GM18520 (cell line): ENCODE results near the gene FRAT1.
A peak's percentile ranks its signal among the peaks of the same experiment; 100 is the strongest.
"Not testable (repeated sequence)": the region's sequence is repeated elsewhere in the genome, so short reads cannot be mapped to it uniquely, and the experiment has no call there.

ENCODE experiments used
- ATAC-seq: cut with Tn5 transposase; IDR thresholded peaks from one replicate; pipeline ENCODE4 v1.9.1; 2021; ENCODE audit not compliant: unreplicated experiment

The FRAT1 gene

DNA sequence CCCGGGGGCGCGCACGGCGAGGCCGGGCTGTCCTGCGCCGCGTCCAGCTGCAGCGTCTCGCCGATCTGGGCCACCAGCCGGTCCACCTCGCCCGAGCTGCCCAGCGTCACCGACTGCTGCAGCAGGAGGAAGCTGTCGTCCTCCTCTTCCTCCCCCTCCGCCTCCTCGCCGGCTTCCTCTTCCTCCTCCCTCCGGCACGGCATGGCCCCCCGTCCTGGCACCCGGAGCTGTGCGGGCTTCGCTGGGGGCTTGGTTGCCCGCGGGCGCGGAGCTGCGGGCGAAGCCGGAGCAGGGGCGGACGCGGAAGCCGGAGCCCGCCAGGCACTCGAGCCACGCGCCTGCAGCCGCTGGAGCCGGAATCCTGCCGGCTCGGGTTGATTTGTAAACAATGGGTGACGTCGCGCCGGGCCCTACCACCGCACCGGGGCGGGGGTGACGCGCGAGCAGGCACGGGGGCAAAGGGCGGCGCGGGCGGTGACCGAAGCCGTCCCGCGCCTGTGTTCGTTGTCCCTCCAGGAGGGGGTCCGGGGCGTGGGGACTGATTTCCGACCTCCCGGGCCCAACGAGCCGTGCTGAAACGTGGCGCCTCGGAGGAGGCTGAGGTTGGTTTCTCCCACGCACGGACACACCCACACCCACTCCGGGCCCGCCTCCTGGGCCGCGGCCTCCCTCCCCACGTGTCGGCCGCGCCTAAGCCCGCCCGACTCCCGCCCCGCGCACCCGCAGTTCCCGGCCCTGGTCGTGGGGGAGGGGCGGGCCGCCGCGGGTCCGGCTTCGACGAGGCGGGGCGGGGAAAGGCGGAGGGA, 15.5 kb downstream of the FRAT1 start, which contains the start of gene FRAT2:
TSS of gene FRAT2 (minus strand) at position 360 of the 806 bp plus-strand sequence. CDS start at position 203, 157 bp downstream.
- peak; percentile 71 for ATAC-seq

DNA sequence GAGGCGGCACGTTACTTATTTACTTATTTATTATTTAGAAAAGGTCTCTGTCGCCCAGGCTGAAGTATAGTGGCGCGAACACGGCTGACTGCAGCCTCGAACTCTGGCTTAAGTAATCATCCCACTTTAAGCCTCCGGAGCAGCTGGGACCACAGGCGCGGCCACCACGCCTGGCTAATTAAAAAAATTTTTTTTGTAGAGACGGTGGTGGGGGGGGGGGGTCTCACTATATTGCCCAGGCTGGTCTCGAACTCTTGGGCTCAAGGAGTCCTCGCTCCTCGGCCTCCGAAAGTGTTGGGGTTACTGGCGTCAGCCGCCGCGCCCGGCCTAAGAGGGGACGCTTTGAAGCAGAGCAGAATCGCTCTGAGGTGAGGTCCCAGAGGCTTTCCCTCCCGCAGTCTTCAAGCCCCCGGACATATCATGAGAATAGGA, 16.1 kb downstream of the FRAT1 start:
- ATAC-seq: no peak

DNA sequence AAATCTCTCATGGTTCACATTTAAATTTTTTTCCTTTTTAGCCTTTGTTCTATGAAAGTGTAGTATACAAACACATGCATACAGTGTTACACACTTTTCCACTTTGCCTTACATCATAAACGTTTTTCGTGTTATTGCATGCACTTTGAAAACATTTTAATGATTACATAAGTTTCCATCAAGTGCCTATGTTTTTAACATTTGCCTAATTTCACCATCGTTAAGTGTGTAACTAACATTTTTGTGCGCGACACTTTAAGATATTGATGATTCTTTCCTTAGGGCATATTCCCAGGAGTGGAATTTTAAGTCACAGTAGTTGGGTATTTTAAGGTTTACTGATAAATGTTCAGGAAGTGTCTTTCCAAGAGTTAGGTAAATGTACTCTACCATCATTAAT, 16.9 kb downstream of the FRAT1 start:
- ATAC-seq: no peak

DNA sequence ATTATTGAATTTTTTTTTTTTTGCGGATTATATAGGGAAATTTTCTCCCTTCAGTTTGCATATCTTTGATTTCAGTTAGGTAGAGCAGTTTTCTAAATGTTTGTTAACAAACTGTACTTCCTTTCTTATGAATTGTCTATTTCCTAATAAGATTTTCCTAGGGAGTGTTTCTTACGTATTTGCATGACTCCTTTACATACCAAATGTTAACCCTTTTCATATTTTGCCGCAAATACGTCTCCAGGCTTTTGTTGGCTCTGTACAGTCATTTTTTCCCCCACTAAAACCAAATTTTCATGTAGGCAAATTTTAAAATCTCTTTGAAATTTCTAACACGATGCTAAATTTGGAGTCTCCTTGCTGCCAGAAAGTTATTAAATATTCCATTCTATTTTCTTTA, 17.4 kb downstream of the FRAT1 start:
- ATAC-seq: no peak

DNA sequence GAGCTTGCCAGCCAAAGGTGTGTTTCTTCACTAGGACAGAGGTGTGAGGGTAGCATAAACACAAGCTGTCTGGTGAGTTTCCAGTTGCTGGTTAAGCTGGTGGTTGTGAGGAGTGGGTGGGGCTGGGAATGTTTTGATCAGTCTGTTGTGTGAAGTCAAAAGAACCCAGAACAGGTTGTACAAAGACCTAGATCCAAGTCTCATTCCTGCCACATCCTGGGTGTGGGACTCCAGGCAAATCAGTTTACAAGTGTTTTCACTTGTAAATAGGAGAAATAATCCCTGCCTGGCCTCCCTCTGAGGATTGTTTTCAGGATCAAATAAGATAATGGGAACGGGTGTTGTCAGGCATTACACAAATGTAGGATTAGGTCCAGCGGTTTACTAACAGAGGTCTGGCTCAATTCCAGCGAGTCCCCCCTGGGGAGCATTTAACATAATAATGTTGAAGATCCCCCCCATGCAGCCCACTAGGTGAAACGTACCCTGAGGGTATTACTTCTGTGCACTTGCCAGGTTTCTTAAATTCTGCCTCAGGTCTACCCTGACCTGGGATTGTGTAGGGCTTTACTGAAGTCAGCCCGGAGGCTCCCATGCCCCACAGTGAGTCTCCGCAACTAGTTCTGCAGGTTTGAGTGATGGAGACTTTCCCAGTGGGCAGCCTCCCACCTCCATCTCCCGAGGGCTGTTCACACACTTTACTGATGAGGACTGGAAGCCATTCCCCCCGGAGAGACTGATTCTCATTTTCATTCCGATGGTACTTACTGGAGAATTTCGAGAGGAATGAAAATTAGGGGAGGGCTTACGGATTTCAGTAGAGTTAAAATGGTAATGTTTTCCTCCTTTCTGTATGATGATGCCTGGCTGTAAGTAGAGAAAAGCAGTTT, 18.1 kb downstream of the FRAT1 start:
- no peak for ATAC-seq

DNA sequence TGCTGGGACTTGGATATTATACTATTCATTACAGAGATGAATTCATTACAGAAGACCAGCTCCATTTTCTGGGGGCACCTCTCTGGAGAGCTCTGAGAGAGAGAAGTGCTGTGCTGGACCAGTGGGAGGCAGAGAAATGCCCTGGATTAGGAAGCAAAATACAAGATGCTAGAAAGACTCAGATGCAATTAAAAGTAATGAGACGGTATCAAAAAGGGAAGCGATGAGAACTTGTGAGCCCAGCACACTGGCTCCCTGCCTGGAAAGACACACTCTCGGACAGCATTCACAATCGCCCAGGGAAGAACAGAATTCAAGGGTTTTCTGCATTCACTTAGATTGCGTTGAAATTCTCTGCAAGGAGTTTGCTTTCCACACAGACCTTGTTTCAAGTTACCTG, 19.0 kb downstream of the FRAT1 start:
- no peak for ATAC-seq

DNA sequence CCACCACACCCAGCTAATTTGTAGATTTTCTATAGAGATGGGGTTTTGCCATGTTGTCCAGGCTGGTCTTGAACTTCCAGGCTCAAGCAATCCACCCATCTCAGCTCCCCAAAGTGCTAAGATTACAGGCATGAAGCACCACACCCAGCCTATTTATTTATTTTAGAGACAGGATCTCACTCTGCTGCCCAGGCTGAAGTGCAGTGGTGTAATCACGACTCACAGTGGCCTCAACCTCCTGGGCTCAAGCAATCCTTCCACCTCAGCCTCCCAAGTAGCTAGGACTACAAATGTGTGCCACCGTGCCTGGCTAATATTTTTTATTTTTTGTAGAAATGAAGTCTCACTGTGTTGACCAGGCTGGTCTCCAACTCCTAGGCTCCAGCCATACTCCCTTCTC, 22.3 kb downstream of the FRAT1 start:
- no peak for ATAC-seq

DNA sequence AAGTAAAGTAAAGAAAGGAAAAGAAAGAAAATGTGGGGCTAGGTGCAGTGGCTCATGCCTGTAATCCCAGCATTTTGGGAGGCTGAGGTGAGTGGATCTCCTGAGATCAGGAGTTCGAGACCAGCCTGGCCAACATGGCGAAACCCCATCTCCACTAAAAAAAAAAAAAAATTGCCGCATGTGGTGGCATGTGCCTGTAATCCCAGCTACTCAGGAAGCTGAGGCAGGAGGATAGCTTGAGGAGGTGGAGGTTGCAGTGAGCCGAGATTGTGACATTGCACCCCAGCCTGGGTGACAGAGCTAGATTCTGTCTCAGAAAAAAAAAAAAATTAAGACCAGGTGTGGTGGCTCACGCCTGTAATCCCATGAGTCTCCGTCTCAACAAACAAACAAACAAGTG, 24.6 kb downstream of the FRAT1 start:
- not testable (repeated sequence) for ATAC-seq

DNA sequence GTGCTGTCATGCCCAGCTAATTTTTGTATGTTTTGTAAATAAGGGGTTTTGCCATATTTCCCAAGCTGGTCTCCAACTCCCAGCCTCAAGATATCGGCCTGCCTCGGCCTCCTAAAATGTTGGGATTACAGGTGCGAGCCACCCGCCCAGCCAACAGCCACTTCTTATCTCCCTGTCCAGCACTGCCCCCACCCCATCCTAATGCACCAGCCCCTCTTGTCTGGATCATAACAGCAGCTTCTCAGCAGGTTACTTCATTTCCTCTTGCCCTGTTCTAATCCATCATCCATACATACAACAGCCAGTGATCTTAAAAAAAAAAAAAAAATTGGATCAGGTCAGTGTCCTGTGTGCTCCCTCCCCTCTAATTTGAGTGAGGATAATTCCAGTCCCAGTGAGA, 28.2 kb downstream of the FRAT1 start:
- ATAC-seq: no peak

DNA sequence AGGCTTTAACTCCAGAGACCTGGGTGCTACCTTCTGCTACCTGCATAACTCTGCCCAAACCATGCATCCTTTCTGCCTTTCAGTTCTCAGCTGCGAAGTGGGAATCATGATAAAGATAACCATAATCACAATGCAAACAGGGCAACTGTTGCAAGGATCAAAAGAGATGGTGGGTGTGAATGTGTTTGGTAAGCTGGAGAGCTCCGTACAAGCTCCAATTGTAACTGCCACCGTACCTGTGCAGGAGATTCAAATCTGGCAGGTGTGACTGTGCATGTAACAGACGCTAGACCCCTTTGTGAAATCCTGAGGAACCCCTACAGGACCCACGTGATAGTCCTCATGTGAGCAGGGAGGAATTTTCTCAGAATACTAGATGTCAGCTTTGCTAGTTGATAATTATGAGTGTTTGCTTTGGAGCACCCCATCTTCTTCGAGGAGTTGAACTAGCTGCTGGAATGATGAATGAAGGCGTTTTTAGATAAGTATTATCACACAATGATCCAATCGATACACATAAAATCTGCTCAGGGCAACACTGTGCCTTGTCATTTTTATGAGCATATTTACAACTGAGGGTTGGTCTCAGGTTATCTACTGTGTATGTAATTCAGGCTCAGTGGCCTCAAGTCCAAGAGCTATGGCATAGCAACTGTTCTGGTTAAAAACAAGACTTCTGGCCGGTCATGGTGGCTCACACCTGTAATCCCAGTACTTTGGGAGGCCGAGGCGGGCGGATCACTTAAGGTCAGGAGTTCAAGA, 30.9 kb downstream of the FRAT1 start:
- no peak for ATAC-seq

DNA sequence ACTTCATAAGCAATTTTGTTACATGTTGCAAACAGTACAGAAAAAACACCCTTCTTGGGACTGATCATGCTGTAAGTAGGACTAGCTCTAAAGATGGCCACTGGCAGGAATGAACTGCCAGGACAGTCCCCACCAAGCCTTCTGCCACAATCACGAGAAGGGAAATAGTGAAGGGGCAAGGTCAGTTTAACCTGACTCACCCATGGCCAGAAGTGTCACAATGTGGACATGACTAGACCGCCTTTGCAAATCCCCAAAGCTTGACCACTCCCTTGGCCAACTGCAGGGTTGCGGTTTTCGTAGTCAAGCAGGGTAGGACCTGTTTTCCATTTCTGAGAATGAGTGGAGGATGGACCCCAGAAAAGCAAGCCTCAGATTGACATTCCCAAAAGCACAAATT, 34.9 kb downstream of the FRAT1 start:
- no peak for ATAC-seq

DNA sequence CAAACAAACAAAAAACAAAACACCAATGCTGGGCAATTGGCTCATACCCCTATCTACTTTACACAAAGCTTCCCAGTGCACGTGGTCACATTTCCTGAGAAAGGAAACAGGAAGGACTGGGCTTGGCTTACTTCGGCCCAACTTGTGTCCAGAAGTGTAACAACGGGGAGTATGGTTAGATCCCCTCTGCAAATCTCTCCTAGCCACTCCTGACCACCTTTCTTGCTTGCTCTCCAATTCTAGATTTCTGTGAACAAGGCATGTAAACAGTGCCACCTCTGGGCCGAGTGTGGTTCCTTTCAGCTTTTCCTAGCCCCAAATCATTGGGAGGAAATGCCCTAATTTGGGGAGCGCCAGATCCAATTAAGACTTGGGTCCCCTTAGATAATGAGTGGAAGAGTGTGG, 36.5 kb downstream of the FRAT1 start:
- ATAC-seq: no peak

DNA sequence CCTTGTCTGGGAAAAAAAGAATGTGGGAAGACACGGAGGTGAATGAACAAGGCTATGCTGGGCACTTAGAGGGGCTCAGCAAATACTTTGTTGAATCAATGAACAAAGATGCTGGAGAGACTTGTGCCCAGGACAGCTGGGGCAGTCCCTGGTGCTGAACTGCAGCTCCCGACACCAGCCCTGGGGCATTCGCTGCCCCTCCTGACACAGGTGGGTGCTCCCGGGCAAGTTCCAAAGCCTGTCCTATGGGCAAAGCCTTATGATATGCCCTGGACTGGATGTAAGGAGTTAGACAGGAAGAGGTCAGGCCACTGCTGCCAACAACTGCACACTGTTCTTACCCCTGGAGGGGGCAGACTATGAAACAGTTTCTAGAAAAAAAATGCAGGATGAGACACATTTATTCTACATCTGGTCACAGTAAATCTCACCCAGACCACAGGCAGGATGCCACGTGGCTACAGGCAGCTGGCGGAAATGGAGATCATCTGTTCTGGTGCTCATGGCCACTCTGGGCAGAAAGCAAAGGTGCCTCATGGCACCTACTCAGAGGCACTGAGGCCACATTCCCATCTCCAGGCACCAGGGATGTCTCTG, 37.3 kb downstream of the FRAT1 start:
- ATAC-seq: no peak

DNA sequence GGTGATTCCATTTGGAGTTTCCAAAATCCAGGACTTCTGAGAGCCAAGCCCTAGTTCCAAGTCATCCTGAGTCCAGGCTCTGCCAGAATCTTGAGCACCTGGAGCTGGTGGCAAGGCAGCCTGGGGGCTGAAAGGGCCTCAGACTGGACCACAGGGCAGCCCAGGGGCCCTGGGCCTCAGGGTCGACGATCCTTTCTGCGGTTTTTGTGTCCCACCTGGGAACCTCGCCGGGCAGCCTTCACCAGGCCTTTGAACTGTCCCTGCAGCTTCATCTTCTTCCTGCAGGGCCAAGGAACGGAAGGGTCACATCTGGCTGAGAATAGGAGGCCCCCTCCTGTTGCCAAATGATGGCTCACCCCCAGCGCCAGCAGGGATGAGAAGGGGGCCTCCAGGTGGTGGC, 37.8 kb downstream of the FRAT1 start:
- ATAC-seq: no peak

DNA sequence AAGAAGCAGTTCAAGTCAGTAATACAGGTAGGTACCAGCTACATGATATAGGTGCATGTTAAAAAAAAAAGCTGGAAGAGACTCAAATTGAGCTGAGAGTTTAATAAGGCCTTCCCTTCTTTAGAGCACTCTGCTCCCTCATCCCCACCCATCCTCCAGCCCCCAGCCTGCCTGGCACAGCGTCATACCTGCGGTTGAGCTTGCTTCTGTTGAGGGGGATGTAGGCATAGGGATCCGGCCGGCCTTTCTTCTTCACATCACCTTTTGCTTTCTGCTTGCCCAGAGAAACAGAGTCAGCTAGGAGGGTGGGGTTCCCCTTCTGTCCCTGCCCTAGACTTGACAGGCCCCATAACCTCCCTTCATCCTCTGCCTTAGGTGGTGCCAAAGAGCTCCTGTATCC, 39.3 kb downstream of the FRAT1 start:
- ATAC-seq: no peak

DNA sequence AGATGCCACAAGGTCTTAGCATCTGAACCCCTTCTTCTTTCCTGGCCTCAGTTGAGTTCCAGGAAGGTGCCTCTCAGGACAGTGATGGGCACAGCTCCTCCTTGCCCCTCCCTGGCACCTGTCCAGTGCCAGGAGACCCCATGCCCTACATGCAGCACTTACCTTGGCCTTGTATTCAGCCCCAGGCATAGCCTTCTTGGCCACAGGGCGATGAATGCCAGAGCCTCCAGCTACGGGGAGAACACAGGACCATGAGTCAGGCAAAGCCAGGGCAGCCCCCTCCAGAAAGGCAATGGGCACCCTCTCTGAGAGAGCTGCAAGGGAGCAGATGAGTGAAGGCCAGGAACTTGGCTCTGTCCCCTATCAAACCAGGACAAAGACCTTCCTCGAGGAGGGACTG, 39.7 kb downstream of the FRAT1 start:
- no peak for ATAC-seq

DNA sequence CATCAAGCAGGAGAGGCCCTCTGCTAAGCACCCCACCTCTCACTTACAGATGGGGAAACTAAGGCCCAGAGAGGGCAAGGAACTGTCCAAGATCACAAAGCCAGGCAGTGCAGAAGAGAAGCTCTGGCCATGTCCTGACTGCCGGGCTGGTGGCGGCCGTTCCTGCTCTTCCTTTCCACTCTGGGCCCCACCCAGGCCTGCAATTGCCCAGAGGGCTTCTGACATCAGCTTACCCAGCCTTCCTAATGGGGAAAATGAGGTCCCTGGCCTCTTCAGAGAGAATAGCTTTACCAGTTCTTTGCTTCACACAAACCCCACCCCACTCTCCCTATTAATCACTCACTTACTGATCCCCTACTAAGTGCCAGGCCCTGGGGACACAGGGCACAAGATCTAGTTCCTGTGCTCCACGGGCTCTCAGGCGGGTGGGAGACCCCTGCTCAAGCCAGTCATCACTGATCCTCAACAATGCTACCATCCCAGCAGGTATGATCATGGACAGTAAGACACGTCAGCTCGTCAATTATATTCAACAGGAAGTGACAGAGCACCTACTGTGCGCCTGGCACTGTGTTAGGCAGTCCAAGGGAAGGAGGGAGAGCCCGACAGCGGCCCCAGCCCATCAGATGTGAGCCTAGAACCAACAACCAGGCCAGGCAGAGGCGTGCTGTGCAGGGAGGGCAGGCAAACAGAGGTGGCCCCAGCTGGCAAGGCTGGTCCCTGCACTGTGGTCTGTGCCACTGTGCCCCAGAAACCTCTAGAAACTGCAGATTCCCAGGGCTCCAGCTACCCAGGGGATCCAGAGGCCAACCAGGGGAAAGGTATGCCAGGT, 41.9 kb downstream of the FRAT1 start:
- ATAC-seq: no peak

DNA sequence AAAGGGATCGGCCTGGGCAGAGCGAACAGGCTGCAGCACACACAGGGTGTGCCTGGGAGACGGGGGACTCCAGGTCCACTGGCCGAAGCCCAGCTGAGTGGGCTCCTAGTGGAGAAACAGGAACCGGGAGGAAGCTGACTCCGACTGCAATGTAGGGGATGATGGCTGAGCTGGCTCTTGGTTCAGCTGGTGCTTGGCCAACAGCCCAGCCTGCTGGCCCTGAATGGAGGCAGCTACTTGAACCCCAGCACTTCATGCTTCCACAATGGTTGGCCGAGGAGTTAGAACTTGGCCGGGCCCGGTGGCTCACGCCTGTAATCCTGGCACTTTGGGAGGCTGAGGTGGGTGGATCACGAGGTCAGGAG, 42.4 kb downstream of the FRAT1 start:
- no peak for ATAC-seq

DNA sequence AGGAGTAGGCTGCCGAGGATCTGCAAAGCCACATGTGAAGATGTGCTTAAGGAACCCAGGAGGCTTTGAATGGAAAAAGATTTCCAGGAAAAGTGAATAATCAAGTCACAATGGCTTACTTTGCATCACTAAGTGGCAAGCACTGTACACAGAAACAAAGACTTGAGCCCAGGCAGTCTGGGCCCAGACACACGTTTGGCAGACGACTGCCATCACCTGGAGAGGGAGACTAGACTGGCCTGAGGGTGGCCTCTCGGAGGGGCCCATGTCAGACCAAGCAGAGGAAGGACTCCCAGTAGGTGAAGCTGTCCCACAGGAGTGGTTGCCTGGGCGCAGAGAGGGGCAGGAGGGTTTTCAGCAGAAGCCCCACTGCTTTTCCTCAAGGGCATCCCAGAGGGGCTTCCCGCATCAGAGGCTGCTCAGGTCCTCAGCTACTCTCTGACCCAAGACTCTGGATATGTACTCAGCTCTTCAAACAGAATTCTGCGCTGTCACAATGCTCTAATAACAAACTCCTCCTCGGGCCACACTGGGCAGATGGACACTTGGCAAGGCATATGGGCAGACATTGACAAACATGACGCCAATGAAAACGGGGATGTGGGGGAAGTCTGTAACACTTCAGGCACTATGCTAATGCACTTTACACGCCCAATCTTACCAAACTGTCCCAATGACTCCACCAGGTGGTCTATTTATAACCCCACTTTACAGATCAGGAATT, 43.4 kb downstream of the FRAT1 start:
- ATAC-seq: no peak
